Peyer's patch (tissue), 4 donors: Measurements from ENCODE around the gene NRXN3. TPM values are rescaled to one million over a fixed set of nuclear protein-coding genes. Genes with fewer than 3 reads are reported as not detected.

Experiments
- DNase-seq, 3 donors: peaks; one replicate each; pipeline ENCODE4 v3.0.0-alpha.2; 2017 to 2019
- H3K27ac ChIP-seq, 4 donors: fragments of 200-600 bp; sonication (generic); one replicate each; pipeline ENCODE4 v1.5.1; 2016 to 2019
- H3K27me3 ChIP-seq, 2 donors: fragments of 200-600 bp; sonication (generic); one replicate each; pipeline ENCODE4 v1.5.1; 2019
- H3K36me3 ChIP-seq, 3 donors: fragments of 200-600 bp; sonication (generic); one replicate each; pipeline ENCODE4 v1.5.1; 2016 to 2019
- H3K4me1 ChIP-seq, 4 donors: fragments of 200-600 bp; sonication (generic); one replicate each; pipeline ENCODE4 v1.5.1; 2016 to 2019
- H3K4me3 ChIP-seq, 4 donors: fragments of 200-600 bp; sonication (generic); 1 replicate in 3 of 4; 2 replicates in 1 of 4; pipeline ENCODE4 v1.5.1; 2016 to 2019; ENCODE audit warnings: mild to moderate bottlenecking in 1 of 4
- H3K9me3 ChIP-seq, 4 donors: fragments of 200-600 bp; sonication (generic); one replicate each; pipeline ENCODE4 v1.5.1; 2016 to 2019; ENCODE audit warnings: mild to moderate bottlenecking in 1 of 4
- POLR2A ChIP-seq, 2 donors: fragments of 450-650 bp; IDR thresholded peaks; one replicate each; pipeline ENCODE4 v1.5.1; 2017; ENCODE audit warnings: antibody characterized with exemption in 2 of 2, mild to moderate bottlenecking in 2 of 2, moderate library complexity in 2 of 2
- total RNA-seq, 4 donors: library from RNA; depleted of rRNA; stranded (reverse); fragments of >200 nt; gene quantifications; one replicate each; pipeline ENCODE4 v1.1.0, GENCODE V29; 2016
- TF ChIP-seq, protein P1 (sequence below), 6 experiments: fragments of 450-650 bp in 4 of 6; fragments of 200-600 bp in 2 of 6; sonication (generic) in 1 of 6; IDR thresholded peaks; one replicate each; pipeline ENCODE4 v1.5.1; 2017 to 2019; ENCODE audit warnings: antibody characterized with exemption in 6 of 6, mild to moderate bottlenecking in 3 of 6, moderate library complexity in 1 of 6

NRXN3 gene
- total RNA-seq, 4 donors from 2014 or later = 1.6 to 10.2 (median 4.4) TPM

DNA sequence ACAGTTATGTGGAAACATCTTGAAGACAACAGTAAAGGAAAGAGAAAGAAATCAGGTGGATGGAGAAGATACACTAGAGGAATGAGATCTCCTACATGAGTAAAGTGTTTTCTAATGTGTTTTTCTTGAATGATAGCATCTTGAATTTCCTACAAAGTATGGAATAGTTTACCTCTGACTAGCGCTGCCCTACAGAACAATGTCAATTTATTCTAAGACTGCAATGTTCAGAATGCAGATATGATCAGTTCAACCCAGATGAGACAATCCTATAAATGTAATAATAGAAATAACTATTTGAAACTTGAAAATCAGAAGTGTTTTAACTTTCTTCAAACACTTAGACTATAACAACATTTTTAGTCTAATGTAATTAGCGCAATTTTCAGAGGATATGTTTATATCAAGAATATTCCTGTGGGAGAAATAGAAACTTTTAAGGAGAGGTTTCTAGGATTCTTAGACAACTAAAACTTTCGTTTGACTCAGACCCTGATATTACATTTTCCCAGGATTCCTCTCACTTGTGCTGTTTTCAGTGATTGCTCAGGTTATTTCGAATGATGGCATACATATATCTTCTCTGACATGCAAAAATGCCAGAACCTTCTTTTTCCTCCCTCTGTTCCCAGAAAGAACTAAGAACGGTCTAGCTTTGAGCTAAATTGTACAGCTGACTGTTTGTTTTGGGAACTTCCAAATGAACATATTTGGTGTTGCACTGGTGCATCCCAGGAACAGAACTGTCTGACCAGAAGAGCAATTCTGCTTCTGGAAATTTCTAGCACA lies 1023.7 kb downstream of the NRXN3 start:
- H3K4me1 ChIP-seq = no peaks in the 10 kb centered on the region
- no peaks in the 10 kb centered on the region for H3K9me3 ChIP-seq
- TF ChIP-seq, protein P1, sequence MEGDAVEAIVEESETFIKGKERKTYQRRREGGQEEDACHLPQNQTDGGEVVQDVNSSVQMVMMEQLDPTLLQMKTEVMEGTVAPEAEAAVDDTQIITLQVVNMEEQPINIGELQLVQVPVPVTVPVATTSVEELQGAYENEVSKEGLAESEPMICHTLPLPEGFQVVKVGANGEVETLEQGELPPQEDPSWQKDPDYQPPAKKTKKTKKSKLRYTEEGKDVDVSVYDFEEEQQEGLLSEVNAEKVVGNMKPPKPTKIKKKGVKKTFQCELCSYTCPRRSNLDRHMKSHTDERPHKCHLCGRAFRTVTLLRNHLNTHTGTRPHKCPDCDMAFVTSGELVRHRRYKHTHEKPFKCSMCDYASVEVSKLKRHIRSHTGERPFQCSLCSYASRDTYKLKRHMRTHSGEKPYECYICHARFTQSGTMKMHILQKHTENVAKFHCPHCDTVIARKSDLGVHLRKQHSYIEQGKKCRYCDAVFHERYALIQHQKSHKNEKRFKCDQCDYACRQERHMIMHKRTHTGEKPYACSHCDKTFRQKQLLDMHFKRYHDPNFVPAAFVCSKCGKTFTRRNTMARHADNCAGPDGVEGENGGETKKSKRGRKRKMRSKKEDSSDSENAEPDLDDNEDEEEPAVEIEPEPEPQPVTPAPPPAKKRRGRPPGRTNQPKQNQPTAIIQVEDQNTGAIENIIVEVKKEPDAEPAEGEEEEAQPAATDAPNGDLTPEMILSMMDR (IDR thresholded peaks at IDR 0.05) = no peak
- TF ChIP-seq POLR2A (IDR thresholded peaks at IDR 0.05) = no peak
- no peak for DNase-seq
- H3K27me3 ChIP-seq = no peaks in the 10 kb centered on the region
- no peak overlapping the region for H3K4me3 ChIP-seq
- H3K27ac ChIP-seq = no peak overlapping the region
- H3K36me3 ChIP-seq = no peaks in the 10 kb centered on the region

DNA sequence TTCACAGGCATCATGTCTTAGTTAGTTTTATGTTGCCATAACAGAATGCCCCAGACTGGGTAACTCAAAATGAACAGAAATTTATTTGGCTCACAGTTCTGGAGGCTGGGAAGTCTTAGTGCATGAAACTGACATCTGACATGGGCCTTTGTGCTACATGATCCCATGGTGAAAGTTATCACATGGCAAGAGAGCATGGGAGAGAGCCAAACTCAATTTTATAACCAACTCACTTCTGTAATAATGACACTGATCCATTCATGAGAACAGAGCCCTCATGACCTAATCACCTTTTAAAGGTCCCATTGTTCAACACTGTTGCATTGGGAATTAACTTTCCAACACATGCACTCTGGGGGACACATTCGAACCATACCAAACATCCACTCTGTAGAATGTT lies 1026.0 kb downstream of the NRXN3 start:
- Histone ChIP-seq H3K36me3 (no peaks in the 10 kb centered on the region), H3K4me1 (no peaks in the 10 kb centered on the region), H3K27ac (no peak overlapping the region), H3K27me3 (no peaks in the 10 kb centered on the region), H3K4me3 (no peak overlapping the region), H3K9me3 (no peaks in the 10 kb centered on the region)
- no peak for DNase-seq
- TF ChIP-seq POLR2A (IDR thresholded peaks at IDR 0.05) = no peak
- TF ChIP-seq, protein P1 (IDR thresholded peaks at IDR 0.05) = no peak

DNA sequence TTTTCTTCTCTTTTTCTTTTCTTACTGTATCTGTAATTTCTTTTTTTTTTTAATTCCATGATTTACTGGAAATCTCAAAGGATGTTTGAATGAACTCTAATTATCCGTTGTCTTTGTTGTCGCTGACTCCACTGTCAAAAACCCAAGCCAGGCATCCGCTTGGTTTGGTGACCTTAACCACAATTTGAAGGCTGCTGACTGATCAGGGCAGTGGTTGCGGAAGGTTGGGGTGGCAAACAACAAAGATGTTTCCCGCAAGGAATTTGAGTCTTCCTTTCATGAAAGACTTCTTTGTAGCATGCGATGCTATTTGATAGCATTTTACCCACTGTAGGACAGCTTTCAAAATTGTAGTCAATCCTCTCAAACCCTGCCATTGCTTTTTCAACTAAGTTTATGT lies 1027.3 kb downstream of the NRXN3 start:
- Histone ChIP-seq H3K36me3 (no peaks in the 10 kb centered on the region), H3K27me3 (no peaks in the 10 kb centered on the region), H3K27ac (no peak overlapping the region), H3K4me1 (no peaks in the 10 kb centered on the region), H3K9me3 (no peaks in the 10 kb centered on the region), H3K4me3 (no peak overlapping the region)
- TF ChIP-seq POLR2A (IDR thresholded peaks at IDR 0.05) = no peak
- TF ChIP-seq, protein P1 (IDR thresholded peaks at IDR 0.05) = no peak
- no peak for DNase-seq

DNA sequence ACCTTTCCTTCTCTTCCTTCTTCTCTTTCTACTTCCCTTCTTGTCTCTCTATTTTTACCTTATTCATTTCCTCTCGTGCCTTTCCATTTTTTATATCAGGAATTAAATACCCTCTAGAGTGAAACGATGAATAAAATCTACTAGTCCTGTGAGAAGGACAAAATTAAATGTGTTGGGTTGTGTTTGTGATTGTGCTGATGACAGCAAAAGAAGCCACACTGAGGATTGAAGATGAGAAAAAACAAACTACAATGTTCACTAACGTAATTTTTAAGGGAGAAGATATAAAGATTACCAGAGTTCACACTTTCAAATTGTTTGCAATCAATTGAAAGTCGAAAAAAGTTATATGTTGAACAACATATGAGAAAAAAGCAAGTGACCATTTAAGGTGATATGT lies 1029.0 kb downstream of the NRXN3 start:
- Histone ChIP-seq H3K4me1 (no peaks in the 10 kb centered on the region), H3K27me3 (no peaks in the 10 kb centered on the region), H3K4me3 (no peak overlapping the region), H3K27ac (no peak overlapping the region), H3K36me3 (no peaks in the 10 kb centered on the region), H3K9me3 (no peaks in the 10 kb centered on the region)
- no peak for DNase-seq
- TF ChIP-seq, protein P1 (IDR thresholded peaks at IDR 0.05) = no peak
- TF ChIP-seq POLR2A (IDR thresholded peaks at IDR 0.05) = no peak

DNA sequence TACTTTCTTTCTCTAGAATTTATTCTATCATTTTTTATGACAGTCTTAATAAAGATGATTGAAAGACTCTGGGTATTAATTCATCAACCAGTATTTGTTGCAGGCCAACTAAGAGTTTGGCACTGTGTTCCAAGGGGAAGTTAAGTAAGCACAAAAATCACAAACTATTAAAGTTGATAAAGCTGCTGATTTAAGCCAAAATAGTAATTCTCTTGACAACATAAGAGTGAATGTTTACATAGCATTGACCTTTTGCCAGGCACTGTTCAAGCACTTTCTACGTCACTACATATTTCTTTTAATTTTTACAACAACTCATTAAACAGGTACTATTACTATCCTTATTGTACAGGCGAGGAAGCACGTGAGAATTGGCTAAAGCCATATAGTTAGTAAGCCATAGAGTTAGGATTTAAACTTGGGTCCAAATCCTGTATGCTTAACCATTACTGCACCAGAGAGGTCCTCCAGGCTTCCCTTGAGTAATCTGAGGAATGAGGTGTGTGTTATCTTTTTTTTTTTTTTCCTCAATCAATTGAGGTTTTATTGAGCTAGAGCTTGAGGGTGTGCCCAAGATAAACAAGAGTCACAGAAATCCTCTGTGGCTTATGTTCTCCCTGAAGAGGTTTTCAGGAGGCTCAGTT lies 1031.5 kb downstream of the NRXN3 start:
- H3K27ac ChIP-seq = no peak overlapping the region
- no peak for DNase-seq
- H3K9me3 ChIP-seq = no peaks in the 10 kb centered on the region

More for the DNA sequence above, 1031.5 kb downstream of the NRXN3 start:
- H3K4me3 ChIP-seq = no peak overlapping the region
- TF ChIP-seq, protein P1 (IDR thresholded peaks at IDR 0.05) = no peak
- no peak for TF ChIP-seq POLR2A (IDR thresholded peaks at IDR 0.05)
- H3K4me1 ChIP-seq = no peaks in the 10 kb centered on the region
- H3K27me3 ChIP-seq = no peaks in the 10 kb centered on the region
- H3K36me3 ChIP-seq = no peaks in the 10 kb centered on the region
